GM18505 (cell line): ENCODE data around the gene GPC1.

Source experiments
- ATAC-seq: cut with Tn5 transposase; IDR thresholded peaks from one replicate; pipeline ENCODE4 v1.9.1; 2021; ENCODE audit not compliant: unreplicated experiment
- POLR2A ChIP-seq: IDR thresholded peaks from 4 replicates; pipeline ENCODE4 v1.6.1; 2011; ENCODE audit warnings: borderline replicate concordance; ENCODE audit not compliant: insufficient read depth, insufficient read length; ENCODE audit errors: extremely low read depth

GPC1 gene

DNA sequence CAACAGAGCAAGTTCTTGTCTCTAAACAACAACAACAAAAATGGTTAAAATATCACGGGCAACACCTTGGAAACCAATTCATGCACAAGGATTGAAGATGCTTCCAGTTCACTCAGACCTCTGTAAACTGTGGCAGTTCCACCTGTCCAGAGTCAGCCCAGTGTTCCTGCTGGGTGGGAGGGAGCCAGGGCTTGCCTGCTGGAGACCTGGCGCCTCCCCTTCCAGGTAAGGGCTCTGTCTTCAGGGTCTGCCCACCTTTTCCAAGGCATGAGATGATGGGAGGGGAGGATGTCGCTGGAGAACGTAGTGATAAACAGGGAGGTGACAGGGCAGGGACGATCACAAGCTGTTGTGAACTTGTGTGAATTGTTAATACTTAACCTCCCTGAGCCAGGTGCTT, 9.8 kb upstream of the GPC1 start:
- TF ChIP-seq POLR2A: no peak
- ATAC-seq: no peak

DNA sequence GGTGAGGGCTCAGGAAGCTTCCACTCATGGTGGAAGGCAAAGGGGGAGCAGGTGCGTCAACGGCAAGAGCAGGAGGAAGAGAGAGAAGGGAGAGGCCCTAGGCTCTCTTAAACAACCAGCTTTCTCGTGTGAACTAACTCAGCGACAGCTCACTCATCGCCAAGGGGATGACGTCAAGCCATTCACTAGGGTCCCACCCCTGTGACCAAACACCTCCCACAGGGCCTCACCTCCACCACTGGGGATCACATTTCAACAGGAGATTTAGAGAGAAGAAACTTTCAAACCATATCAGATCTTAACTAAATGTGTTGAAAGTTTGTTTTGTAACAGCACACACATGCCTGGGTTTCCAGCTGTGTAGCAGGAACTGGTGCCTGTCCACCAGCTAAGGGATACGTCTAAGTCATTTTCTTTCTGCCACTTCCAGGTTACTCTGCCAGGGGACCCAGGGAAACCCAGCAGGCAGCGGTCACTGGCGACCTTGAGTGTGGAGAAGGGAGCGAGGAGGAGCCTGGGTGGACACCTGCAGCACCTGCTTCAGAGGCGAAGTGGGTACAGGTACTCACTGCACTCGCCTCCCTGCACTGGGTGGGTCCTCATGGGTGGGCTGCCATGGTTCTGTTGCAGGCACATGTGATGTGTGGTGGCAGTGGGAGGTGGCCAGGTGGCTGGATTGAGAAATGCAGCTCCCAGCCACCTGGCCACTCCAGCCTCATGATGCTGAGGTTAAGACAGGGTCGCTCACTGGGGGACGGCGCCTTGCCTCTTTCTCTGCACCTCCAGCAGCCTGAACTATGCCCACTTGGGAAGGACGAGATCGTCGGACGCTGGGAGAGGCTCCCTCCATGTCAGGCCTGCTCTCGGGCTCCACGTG, 8.4 kb upstream of the GPC1 start:
- no peak for ATAC-seq
- TF ChIP-seq POLR2A: no peak

- no peak for ATAC-seq
- TF ChIP-seq POLR2A: no peak
These were observed 7.7 kb upstream of the GPC1 start for GRCh38 chr2:240427729-240428128.

DNA sequence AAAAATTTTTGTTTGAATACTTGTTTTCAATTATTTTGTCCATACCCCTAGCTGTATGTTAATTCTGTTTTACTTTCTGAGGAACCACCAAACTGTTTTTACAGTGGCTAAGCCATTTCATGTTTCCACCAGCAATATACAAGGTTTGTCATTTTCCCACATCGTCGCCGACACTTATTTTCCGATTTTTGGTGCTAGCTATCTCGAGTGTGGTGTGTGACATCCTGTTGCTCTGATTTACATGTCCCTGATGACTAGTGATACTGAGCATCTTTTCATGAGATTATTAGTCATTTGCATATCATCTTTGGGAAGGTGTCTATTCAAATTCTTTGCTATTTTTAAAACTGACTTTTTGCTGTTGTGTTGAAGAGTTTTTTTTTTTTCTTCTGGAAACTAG, 7.2 kb upstream of the GPC1 start:
- no peak for TF ChIP-seq POLR2A
- ATAC-seq: no peak

- no peak for ATAC-seq
- TF ChIP-seq POLR2A: no peak
These were observed 6.1 kb upstream of the GPC1 start for GRCh38 chr2:240429341-240429871.

DNA sequence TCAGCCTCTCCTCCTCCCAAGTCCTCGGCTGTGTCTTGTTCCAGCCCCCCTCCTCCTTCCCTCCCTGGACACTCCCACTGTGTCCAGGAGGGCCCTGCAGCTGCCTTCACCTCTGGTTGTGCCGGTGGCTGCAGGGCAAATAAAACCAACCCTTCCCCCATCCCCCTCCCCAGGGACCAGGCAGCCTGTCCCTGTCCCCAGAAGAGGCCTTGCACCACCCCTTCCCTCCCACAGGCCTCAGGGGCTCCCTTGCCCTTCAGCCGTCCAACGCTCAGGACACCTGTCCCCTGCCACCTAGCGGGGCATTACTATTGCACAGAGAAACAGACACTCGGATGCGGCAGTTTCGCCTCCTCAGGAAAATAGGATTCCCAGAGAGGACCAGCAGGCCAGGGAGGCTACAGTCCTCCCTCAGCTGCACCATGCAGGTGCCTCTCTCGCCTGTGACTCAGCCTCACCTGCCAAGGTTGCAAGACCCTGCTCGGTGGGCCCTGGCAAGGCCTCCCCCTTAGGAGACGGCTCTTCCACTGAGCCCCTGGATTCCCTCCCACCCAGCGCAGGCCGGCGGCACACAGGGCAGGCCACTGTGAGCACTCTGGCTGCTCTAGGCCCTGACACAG, 5.5 kb upstream of the GPC1 start:
- TF ChIP-seq POLR2A: no peak
- ATAC-seq: no peak

DNA sequence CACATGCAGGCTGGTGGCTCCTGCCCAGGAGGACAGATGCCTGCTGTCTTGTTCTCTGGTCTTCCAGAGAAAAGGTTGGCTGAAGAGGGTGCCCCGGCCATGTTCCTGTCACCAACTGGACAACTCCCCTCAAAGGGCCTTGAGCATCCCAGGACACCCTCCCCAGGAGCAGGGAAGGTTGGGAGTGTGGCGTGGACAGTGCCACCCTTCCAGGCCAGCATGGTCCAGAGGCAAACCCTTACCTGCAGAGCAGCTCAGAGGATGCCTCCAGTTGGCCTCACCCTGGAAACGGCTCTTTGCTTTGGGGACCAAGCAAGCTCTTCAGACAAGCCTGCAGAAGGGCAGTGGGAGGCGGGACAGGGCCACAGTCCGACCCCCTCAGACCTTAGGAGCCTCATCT, 4.9 kb upstream of the GPC1 start:
- ATAC-seq: no peak

DNA sequence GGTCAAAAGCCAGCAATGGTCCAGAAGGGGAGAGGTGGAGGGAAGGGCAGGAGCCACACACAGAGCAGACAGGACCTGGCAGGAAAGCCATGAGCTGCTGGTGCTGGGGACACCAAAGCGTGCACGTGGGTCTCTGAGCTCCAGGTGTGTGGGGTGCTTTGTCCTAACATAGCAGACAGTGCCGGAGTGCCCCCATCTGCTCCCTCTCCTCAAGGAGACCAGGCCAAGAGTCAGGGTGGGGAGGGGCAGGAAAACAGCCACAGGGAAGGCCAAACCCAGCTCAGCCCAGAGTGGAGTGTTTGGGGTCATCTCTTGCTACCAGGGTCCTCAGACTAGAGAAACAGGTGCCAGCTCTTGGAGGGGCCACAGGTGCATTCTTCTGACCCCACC, 4.2 kb upstream of the GPC1 start:
- no peak for TF ChIP-seq POLR2A
- ATAC-seq: no peak

More for the DNA sequence above, 4.9 kb upstream of the GPC1 start:
- no peak for TF ChIP-seq POLR2A

DNA sequence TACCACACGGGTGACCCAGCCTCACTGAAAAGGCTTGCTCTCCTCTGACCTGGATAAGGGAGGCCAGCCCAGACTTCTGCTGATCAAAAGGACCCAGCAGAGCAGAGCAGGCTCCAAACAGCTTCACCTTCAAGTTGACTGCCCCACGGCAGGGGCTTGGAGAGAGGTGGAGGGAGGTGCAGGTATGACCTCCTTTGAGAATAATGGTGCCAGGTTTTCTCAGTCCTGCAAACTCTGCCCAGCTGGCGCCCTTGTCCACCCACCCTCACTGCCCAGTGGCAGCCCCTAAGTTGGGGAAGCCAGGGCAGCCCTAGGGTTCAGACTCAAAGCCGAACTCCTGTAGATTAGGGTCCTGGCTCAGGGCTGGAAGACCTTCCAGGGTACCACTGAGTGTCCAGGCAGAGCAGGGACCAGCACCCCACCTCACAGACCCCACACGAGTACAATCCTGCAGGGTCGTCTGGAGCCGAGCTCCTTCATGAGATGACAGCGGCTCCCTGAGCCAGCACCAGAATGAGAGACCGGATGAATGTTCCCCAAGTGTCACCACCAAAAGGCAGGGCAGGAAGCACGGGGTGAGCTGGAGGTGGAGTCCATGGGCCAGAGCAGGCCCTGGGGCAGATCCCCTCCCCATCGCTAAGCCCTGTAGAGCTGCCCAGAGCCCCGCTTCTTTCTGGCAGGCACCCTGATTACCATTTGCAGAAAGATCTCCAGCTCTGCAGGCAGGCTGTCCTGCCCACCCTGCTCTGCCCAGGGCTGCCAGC, 3.6 kb upstream of the GPC1 start:
- TF ChIP-seq POLR2A: no peak
- no peak for ATAC-seq

DNA sequence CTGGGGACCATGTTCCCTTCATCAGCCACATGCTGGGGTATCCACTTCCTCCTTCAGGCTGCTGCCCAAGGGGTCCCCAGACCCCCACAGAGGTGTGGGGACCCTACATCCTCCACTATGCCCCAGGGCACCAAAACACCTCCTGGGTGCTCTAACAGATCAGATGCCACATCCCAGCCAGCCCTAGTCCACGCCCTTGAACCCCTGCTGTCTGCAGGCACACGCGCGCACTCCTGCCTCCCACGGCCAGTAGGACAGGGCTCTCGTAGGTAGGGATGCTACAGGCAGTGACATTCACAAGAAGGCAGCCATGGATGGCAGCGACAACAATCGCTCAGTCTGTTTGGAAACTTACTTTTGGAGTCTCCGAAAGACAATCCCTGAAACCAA, 3.0 kb upstream of the GPC1 start:
- no peak for TF ChIP-seq POLR2A

GRCh38 chr2:240432820-240433801, 2.4 kb upstream of the GPC1 start:
- ATAC-seq: no peak
- no peak for TF ChIP-seq POLR2A

More for the DNA sequence above, 3.0 kb upstream of the GPC1 start:
- no peak for ATAC-seq

- no peak for ATAC-seq
- no peak for TF ChIP-seq POLR2A
These were observed 1.3 kb upstream of the GPC1 start for GRCh38 chr2:240433973-240434727.
